Activated CD4-positive, alpha-beta T cell treated with anti-CD3 and anti-CD28 coated beads, Interleukin-2, Interleukin-6, amounts not matched to agents 100 ng/mL and 50 ng/mL, durations not matched to agents 16 hours and 8 hours (primary cell): ENCODE results near the gene CCM2.
A peak's percentile ranks its signal among the peaks of the same experiment; 100 is the strongest.

Experiments
- DNase-seq: peaks from one replicate; pipeline ENCODE4 v3.0.0-alpha.2; 2020

The CCM2 gene

DNA sequence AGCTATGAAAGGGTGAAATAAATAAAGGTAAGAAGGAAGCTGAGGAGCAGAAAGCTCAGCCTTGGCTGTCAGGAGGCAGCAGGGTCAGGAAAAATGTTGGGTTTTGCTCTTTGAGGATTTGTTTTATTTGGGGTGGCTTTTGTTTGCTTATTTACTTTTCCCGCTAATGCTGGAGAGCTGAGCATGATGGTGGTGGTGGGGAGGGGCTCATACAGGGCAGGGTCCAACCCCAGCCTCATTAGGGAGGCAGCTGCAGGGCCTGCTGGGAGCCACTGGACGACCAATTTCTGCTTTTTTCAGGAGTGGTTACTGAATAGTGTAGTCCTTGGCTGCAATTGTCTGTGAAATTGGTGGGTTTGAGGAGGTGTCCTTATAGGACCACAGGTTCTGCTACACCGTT, 36.3 kb downstream of the CCM2 start:
- no peak for DNase-seq

DNA sequence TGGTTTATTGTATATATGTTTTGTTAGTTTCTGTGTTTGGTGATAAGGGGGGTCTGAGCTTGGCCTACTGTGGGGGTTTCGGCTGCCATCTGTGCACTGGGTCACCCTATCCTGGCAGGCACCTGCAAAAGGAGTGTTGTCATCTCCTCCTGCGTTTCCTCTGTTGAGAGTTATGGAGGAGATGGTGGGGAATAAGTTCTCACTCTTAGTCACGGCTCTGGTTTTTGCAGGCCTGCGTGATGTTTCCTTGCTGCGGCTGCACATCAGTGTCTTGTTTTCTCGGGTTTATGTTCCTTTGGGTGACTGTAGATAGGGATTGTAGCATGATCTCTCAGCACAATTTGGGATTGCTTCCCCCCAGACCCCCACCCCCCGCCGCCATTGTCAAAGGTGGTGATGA, 36.8 kb downstream of the CCM2 start:
- peak; percentile 70 for DNase-seq

DNA sequence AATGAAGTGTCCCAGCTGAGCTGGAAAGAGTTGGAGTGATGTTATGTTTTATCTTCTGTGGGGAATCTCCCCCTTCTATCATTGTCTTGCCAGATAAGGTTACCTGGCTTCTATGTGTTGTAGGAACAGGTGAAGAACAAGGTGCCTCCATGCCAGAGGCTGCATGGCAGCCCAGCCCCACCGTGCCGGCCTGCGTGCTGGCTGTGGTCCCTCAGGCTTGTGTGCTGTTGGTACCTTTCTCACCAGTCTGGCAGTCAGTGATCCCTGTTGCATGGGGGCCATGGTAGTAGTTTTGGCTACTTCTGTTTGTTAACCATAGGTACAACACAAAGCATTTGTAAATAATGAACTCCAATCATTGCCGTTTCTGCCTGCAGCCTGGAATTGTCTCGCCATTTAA, 37.9 kb downstream of the CCM2 start:
- no peak for DNase-seq

DNA sequence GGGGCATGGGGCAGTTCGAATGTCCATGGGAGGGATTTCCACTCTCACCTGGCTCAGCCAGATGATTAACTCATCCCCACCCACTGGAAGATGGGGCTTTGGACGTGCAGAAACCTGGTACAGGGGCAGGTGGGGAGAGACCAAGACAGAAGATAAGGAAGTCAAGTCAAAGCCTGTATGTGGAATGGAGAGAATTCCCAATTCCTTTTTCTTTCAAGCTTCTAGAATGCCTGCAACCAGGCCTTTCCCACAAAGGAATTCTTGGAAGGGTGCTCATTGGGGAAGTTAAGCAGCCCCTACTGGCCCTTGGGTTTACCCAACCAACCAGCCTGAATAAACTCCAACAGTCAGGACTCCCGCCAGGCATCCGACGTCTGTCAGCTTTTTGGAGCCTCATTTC, 39.1 kb downstream of the CCM2 start:
- DNase-seq = no peak

DNA sequence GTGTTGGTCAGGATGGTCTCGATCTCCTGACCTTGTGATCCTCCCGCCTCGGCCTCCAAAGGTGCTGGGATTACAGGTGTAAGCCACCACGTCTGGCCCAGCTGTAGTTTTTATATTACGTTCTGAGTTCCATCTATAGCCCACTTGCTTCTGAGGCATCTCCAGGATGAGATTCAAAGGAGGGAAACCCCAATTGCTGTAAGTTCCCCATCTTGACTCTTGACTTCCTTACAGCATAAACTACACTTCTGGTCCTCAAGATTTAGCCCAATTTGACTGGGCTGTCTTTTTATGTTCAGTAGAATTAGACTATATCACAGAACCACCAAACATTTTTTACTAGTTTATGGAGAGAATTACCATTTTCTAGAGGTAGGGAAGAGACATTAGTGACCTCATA, 44.3 kb downstream of the CCM2 start:
- DNase-seq = no peak

DNA sequence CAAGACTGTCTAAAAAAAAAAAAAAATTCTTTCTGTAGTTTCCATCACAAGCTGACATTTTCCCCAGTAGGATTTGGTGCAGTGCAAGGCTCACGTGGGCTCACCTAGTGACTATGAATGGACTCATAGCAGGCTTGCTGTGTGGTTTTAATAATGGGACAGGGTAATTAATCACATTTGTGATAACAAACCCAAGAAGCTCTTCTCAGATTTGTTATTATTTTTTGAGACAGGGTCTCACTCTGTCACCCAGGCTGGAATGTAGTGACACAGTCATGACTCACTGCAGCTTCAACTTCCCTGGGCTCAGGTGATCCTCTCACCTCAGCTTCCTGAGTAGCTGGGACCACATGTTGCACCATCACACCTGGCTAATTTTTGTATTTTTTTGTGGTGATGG, 48.7 kb downstream of the CCM2 start:
- DNase-seq = no peak

DNA sequence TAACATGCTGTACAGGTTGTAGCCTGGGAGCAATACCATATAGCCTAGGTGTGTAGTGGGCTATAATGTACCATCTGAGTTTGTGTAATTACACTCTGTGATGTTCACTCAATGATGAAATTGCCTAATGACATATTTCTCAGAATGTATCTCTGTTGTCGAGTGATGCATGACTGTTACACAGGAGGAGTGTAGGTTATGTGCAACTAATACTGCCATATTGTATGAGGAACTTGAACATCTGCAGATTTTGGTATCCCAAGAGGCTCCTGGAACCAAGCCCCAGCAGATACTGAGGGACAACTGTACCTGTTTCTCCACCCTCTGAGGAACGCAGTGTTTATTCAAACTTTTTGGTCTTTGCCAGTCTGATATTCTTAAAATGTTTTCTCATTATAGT, 50.2 kb downstream of the CCM2 start:
- no peak for DNase-seq

DNA sequence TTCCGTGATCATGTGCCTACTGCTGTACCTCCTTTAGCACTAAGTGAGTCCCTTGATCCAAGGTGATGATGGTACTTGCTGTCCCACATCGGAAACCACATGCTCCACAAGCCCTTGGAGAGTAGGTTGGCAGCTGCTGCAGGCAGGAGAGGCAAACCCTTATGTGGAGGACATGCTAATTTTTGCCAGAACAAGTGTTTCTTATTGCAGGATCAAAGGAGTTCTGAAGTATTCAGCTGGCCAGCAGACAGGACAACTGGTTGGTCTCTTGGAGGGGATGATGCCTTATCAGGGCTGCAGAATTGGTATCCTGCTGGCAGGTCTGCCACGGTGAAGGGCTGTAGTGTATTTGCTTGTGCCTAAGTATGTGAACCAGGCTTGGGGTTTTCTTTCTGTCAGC, 52.0 kb downstream of the CCM2 start:
- no peak for DNase-seq

DNA sequence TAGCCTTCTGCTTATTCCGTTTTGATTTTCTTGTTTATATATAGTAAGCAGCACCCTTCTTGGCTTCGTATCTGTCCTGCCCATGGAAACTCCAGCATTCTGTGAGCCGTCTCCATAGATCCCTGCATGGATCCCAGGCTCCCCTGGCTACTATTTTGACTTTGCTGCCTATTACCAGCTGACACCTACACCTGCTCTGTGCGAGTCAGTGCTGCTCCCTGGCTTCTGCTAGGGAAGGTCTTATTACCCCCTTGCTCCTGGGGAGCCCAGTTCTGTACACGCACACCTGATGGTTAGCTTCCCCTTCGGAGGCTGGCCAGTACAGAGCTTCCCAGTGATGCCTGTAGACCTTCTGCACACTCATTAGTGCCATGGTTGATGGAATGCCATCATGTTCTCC, 53.4 kb downstream of the CCM2 start:
- DNase-seq = no peak

DNA sequence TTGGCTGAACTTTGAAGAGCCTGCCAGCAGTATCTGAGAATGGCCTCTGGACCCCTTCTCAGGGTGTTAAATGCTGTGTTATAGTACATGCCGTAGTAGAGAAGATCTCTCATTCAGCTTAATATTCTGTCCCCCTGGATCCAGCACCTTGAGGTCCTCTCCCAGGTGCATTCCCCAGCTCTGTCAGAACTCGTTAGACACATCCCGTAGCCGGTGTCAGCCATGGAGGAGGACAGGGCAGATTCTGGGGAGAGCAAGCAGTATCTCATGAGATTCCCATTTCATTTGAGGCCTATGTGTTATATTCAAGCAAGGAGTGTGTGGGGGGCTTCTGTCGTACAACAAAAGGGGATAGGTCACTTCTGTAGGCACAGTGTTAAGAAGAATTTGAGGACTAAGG, 53.9 kb downstream of the CCM2 start:
- DNase-seq = no peak

DNA sequence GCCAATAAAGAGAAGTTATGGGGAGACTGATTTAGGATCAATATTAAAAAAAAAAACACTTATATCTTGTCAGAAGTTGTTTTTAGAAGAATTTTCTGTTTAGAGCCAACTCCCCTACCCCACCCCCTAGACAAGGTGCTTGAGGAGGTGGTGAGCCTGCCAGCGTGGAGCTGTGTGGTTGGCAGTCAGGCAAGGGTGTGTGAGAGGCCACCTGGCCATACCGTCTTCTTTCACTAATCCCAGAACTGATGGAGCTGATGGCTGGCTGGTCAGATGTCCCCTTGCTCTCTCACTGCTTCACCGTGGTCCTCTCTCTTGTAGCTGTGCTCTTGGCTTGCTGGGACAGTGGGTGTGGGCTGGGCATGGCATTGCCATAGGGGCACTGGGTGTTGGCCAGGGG, 54.4 kb downstream of the CCM2 start:
- no peak for DNase-seq

DNA sequence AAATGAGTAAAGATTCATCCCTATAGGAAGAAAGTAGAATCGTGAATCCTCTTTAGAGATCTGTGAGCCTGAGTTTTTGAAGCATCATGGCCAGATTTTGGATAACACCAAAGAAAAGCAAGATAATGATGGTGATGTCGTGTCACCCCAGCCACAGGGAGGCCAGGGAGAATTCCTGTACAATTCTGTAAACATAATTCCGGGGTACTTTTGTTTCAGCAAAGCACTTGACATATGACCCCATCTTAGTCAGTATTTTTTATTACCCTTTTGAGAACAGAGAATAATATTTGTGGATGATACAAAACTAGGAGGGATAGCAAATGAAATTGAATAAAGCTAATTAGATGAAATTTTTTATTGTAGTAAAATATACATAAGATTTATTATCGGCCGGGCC, 55.0 kb downstream of the CCM2 start:
- DNase-seq = no peak

DNA sequence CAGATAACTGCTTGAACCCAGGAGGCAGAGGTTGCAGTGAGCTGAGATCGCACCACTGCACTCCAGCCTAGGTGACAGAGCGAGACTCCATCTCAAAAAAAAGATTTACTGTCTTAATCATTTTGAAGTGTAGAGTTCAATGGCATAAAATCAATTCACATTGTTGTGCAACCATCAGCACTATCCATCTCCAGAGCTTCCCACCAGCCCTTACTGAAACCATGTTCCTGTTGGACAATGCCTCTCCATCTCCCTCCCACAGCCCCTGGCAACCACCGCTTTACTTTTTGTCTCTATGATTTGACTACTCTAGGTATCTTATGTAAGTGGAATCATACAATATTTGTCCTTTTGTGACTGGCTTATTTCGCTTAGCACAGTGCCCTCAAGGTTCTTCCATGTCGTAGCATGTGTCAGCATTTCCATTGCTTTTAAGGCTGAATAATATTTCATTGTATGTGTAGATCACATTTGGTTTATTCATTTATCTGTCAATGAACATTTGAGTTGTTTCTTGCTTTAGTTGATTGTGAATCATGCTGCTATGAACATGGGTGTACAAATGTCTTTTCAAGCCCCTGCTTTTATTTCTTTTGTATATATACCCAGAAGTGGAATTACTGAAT, 55.7 kb downstream of the CCM2 start:
- DNase-seq = no peak

DNA sequence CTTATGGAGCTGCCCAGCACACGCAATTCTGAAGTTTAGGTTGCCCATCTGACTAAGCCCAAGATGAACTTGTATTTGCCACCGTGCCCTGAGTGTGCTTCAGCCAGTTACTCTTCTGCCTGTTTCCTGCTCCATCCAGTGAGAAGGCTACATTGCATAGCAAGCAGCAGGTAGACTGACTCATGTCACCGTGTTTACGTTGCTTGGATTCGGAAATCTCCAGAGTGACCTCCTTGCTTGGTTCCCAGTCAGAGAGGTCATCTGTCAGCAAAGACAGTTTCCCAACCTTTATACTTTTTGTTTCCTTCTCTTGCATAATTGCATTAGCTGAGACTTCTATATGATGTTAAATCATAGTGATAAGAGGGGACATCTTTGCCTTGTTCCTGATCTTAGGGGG, 57.9 kb downstream of the CCM2 start:
- DNase-seq = no peak

DNA sequence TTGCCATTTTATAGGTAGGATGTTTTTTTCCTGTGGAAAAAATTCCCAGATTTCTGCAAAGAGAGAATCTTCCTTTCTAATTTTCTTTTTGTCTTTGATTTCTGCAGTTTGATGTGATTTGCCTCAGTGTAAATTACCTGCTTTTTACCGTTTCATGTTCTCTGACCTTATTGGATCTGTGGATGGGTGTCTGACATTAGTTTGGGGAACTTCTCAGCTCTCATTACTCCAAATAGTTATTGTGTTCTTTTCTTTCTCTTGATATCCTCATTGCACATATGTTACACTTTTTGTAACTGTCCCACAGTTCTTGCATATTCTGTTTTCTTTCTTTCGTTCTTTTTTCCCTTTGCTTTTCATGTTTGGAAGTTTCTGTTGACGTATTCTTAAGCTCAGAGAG, 60.3 kb downstream of the CCM2 start:
- no peak for DNase-seq

DNA sequence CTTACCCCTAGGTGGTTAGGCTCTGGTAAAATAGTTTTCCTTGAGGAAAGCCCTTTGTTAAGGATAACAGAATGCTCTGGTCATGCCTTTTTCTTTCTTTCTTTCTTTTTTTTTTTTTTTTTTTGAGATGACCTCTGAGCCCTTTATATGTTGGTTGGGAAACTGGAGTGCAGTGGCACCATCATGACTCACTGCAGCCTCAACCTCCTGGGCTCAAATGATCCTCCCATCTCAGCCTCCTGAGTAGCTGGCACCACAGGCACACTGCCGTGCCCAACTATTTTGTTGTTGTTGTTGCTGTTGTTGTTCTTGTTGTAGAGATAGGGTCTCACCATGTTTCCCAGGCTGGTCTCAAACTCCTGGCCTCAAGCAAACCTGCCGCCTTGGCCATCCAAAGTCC, 61.4 kb downstream of the CCM2 start:
- DNase-seq = no peak

DNA sequence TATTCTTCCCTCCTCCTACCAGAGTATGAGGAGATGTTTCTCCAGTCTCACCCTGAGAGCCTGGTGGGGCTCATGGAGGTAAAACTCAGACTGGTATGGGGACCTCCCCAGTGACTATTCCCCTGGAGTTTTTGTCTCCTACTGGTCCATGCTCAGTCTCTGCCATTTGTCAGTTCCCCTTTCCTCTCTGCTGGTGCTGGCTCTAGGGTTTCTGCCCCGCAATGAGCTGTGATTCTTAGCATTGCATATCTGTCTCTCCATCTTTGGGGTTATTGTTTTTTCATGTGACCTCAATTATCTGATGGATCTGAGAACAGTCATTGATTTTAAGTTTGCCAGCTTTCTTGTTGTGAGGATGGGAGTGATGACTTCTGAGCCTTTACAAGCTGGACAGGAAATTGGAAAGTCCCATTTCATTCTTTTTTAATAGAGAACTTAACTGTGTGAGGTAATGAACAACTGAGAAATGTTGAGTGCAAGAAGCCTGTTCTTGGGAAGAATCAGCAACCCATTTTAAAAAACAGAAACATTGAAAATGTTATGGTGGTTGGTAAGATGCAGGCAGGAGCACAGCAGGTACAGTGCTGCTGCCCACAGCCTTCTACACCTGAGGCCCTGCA, 61.9 kb downstream of the CCM2 start:
- DNase-seq = no peak

DNA sequence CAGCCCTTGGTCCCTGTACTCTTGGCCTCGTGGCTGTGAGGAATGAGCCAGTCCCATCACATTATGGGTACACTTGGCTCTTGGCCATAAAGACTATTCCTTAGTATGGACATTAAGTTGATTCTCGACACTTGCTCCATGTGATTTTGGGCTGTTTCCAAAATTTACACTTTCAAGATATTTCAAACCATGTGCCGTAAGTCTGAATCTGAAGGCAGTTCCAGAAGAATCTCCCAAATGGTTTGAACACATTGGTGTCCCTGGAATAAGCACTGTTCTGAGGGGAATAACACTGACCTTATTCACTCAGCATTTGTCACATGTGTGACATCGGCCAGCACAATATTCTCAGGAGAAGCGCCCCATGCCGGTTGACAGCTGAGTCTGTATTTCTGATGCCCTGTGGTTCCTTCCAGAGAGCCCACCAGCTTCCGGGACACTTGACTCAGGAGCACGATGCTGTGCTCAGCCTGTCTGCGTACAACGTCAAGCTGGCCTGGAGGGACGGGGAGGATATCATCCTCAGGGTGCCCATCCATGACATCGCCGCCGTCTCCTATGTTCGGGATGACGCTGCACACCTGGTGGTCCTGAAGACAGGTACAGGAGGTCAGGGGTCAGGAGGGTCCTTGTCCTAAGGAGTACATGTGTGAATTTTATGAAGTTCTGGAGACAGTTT, 64.2 kb downstream of the CCM2 start:
- DNase-seq = no peak

DNA sequence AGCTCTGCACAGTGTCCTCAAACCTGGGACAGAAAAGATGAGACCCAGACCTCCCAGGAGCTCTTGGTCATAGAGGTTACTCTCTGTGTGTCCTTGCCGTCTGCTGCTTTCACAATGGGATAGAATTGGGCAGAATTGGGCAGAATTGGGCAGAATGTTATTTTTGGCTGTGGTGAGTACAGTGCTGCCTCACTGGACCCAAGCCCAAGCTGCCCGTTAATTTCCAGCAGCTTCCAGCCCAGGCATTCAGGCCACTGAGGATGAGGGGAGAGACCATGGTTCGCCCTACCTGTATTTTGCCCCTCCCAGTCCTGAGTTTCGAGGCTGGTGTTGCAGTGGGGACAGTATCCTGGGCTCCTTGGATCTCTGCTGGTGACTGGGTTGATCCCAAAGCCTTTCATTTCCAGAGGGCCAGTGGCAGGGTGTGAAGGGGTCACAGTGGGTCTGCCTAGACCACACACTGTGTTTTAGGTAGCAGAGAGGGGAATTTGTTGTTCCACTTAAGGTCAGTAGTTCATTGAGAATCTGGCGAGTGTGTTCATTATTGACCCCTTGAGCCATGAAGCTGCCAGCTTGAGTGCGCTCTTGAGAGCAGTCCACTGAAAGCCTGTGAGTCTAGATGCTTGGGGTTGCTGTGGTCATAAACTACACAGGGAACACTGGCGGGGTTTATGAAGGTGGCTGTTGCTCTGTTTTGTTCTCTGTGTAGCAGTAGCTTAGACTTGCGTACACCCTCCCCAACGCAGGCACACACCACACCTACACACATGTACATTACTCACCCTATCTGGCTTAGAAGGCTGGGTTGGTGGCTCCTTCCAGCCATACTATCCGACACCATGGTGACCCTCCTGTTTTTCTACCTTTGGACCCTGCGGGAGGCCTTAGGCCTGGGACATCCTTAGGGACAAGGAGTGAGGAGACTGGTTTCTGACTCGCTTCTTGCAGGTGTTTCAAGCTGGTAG, 65.3 kb downstream of the CCM2 start:
- no peak for DNase-seq

DNA sequence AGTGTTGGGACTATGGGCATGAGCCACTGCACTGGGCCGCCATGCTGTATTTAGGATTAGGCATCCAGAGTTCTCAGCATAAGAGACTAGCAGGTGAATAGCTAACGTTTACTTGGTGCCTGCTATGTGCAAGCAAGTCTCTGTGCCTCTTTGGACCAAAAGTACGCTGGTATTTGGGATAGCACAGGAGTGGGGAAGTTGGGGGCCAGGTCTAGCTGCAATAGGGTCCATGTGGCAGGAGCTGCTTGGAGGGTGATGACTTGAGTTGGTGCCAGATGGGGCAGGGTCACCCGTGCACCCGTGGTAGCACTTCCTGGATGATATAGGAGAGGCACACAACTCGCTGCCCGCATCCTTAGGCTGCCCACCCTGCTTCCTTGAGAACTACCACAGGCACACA, 66.4 kb downstream of the CCM2 start:
- DNase-seq = no peak

DNA sequence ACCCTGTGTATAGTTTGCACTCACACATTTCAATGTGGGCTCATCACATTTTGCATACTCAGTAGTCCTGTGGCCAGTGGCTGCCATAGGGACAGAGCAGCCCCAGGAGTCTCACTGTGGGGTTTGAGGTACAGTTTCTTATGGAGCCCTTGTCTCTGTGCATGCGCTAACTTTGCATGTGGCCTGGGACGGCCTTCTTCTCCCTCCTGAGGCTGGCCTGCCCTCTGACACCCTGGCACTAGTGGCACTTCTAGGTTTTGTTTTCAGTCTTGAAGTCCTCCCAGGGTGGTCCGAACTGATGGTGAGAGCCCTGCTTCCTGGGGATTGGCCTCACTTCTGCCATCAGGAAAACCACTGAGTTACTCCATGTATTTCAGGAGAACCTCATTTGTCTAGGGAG, 67.6 kb downstream of the CCM2 start:
- no peak for DNase-seq

DNA sequence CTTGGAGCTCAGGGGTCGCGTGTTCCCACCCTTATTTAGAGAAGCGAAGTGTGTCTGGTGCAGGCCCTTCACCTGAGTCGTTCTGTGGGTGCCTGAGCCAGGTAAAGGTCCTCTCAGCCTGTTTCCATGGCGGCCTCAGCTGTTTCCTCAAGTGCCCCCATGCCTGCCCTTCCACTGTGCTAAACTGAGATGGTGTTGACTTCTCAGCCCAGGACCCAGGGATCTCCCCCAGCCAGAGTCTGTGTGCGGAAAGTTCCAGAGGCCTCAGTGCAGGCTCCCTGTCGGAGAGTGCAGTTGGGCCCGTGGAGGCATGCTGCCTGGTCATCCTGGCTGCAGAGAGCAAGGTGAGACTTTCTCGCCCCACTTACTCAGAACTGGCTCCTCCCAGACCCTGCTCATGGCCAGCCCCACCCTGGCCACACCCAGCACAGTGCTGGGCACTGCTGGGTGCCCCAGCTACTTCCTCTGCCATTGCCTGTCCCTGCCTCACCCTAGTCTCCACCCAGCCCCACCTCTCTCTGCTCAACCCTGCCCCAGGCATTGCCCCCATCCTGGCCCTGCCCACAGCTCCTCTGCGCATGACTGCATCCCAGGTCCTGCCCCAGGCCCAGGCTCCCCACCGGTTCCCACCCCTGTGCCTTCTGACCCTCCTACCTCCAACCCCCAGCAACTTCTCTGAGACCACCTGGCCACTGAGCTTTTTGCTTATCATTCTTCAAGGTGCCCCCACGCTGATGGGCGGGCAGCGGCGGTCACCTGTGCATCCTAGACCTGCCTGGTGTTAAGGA, 68.4 kb downstream of the CCM2 start:
- DNase-seq = no peak
